H1 (cell line): ENCODE data around the gene TRAPPC2. TPM values are rescaled to one million over a fixed set of nuclear protein-coding genes. Genes with fewer than 3 reads are reported as not detected.

Source experiments
- CTCF ChIA-PET: fragments of 300-600 bp; sonication (Branson Sonifier 250); formaldehyde crosslinking; loops from one replicate; lab custom pipeline; 2021; ENCODE audit not compliant: partially characterized antibody; lab: Charles Lee
- POLR2A ChIA-PET: fragments of 300-600 bp; sonication (Branson Sonifier 250); formaldehyde crosslinking; loops from one replicate; lab custom pipeline; 2021; ENCODE audit warnings: inconsistent platforms; ENCODE audit not compliant: partially characterized antibody; lab: Charles Lee
- DNase-seq, 2 experiments: peaks; one replicate each; pipeline versions ENCODE4 v3.0.0 to v3.0.0-alpha.2; 2010 to 2022; ENCODE audit warnings: low spot score in 2 of 2, low read depth in 1 of 2, mixed read lengths in 1 of 2
- FAIRE-seq: peaks from 2 replicates; lab custom pipeline; 2011; peaks lifted over from hg19 to GRCh38; lab: Jason Lieb, UNC
- H2AFZ ChIP-seq: 2 replicates; pipeline ENCODE4 v1.8.1; 2012; ENCODE audit warnings: low read length, inconsistent platforms
- H2AK5ac ChIP-seq: 2 replicates; pipeline ENCODE4 v1.6.1; 2013; ENCODE audit warnings: low read depth, low read length
- H2BK120ac ChIP-seq: replicated peaks from 2 replicates; pipeline ENCODE3; 2013; ENCODE audit warnings: low read depth, low read length, inconsistent platforms
- H2BK12ac ChIP-seq: 2 replicates; pipeline ENCODE4 v1.6.1; 2013; ENCODE audit warnings: low read depth, low read length
- H2BK15ac ChIP-seq: 2 replicates; pipeline ENCODE4 v1.6.1; 2013; ENCODE audit warnings: low read length
- H2BK20ac ChIP-seq: 2 replicates; pipeline ENCODE4 v1.6.1; 2013; ENCODE audit warnings: low read length
- H2BK5ac ChIP-seq: 2 replicates; pipeline ENCODE4 v1.6.1; 2013; ENCODE audit warnings: low read depth, low read length
- H3K14ac ChIP-seq: 2 replicates; pipeline ENCODE4 v1.6.1; 2013; ENCODE audit warnings: inconsistent platforms; ENCODE audit not compliant: insufficient read length
- H3K18ac ChIP-seq: 2 replicates; pipeline ENCODE4 v1.6.1; 2013; ENCODE audit warnings: low read length; ENCODE audit errors: extremely low read depth
- H3K23ac ChIP-seq: 2 replicates; pipeline ENCODE4 v1.6.1; 2013; ENCODE audit warnings: inconsistent platforms; ENCODE audit not compliant: insufficient read length
- H3K23me2 ChIP-seq: 2 replicates; pipeline ENCODE4 v1.6.1; 2013; ENCODE audit warnings: low read depth, low read length
- H3K27ac ChIP-seq: 2 replicates; pipeline ENCODE4 v1.6.1; 2011; ENCODE audit warnings: low read depth, low read length, inconsistent platforms
- H3K27me3 ChIP-seq, 4 experiments: replicated peaks in 1 of 4; 1 replicate in 1 of 4; 2 replicates in 3 of 4; pipeline versions ENCODE4 v1.6.1 to v1.8.1; 2011 to 2013; ENCODE audit warnings: low read length in 3 of 4, mild to moderate bottlenecking in 3 of 4, inconsistent platforms in 2 of 4, mixed read lengths in 2 of 4, moderate library complexity in 1 of 4; ENCODE audit not compliant: control insufficient read depth in 3 of 4, insufficient read depth in 3 of 4; ENCODE audit errors: extremely low read depth in 1 of 4
- H3K36me3 ChIP-seq, 4 experiments: 2 replicates each; pipeline versions ENCODE4 v1.6.1 to v1.8.1; 2011 to 2013; ENCODE audit warnings: mild to moderate bottlenecking in 4 of 4, low read length in 3 of 4, moderate library complexity in 2 of 4, control low read depth in 1 of 4, inconsistent platforms in 1 of 4; ENCODE audit not compliant: insufficient read depth in 4 of 4, control insufficient read depth in 2 of 4
- H3K4ac ChIP-seq: replicated peaks from 2 replicates; pipeline ENCODE3; 2013; ENCODE audit warnings: low read length, low read depth, mixed read lengths, inconsistent platforms; ENCODE audit not compliant: insufficient read length
- H3K4me1 ChIP-seq, 4 experiments: replicated peaks in 1 of 4; 1 replicate in 1 of 4; 2 replicates in 3 of 4; pipeline versions ENCODE4 v1.6.1 to v1.8.1; 2011 to 2013; ENCODE audit warnings: low read length in 3 of 4, inconsistent platforms in 2 of 4, mixed read lengths in 1 of 4; ENCODE audit not compliant: insufficient read depth in 4 of 4, control insufficient read depth in 3 of 4
- H3K4me2 ChIP-seq, 2 experiments: 2 replicates each; pipeline versions ENCODE4 v1.6.1 to v1.8.1; 2011 to 2013; ENCODE audit warnings: low read depth in 2 of 2, low read length in 2 of 2, control low read depth in 1 of 2, inconsistent platforms in 1 of 2, mild to moderate bottlenecking in 1 of 2; ENCODE audit not compliant: insufficient read depth in 1 of 2
- H3K4me3 ChIP-seq, 4 experiments: fragments of 200-600, 300-600 bp in 1 of 4; sonication (generic), shearing (Covaris generic), sonication (Bioruptor Twin) in 1 of 4; 2 replicates each; pipeline versions ENCODE4 v1.5.1 to v1.8.1; 2011 to 2016; ENCODE audit warnings: low read length in 4 of 4, low read depth in 3 of 4, control low read depth in 2 of 4, inconsistent platforms in 2 of 4, mild to moderate bottlenecking in 2 of 4, mixed read lengths in 1 of 4, moderate library complexity in 1 of 4; ENCODE audit not compliant: insufficient read depth in 2 of 4; ENCODE audit errors: extremely low read depth in 1 of 4
- H3K56ac ChIP-seq: replicated peaks from 2 replicates; pipeline ENCODE3; 2013; ENCODE audit warnings: low read depth, mild to moderate bottlenecking, mixed read lengths, low read length, inconsistent platforms; ENCODE audit not compliant: insufficient read length
- H3K79me1 ChIP-seq: 2 replicates; pipeline ENCODE4 v1.6.1; 2013; ENCODE audit warnings: low read depth, low read length, control low read depth
- H3K79me2 ChIP-seq, 2 experiments: 2 replicates each; pipeline versions ENCODE4 v1.6.1 to v1.8.1; 2012 to 2013; ENCODE audit warnings: low read length in 2 of 2, mild to moderate bottlenecking in 2 of 2, inconsistent platforms in 1 of 2; ENCODE audit not compliant: insufficient read depth in 2 of 2, control insufficient read depth in 1 of 2
- H3K9ac ChIP-seq, 4 experiments: replicated peaks in 1 of 4; 1 replicate in 1 of 4; 2 replicates in 3 of 4; pipeline versions ENCODE4 v1.6.1 to v1.8.1; 2011 to 2013; ENCODE audit warnings: low read depth in 3 of 4, low read length in 3 of 4, control low read depth in 2 of 4, mild to moderate bottlenecking in 2 of 4, moderate library complexity in 2 of 4, inconsistent platforms in 1 of 4; ENCODE audit errors: extremely low read depth in 1 of 4
- H3K9me3 ChIP-seq, 2 experiments: 2 replicates each; pipeline versions ENCODE4 v1.6.1 to v1.8.1; 2012 to 2013; ENCODE audit warnings: mild to moderate bottlenecking in 2 of 2, moderate library complexity in 2 of 2, control low read depth in 1 of 2, inconsistent platforms in 1 of 2, low read depth in 1 of 2, low read length in 1 of 2, mixed read lengths in 1 of 2; ENCODE audit not compliant: insufficient read depth in 2 of 2
- H4K20me1 ChIP-seq, 2 experiments: replicated peaks in 1 of 2; 2 replicates each; pipeline versions ENCODE3 to v1.8.1; 2011 to 2013; ENCODE audit warnings: inconsistent platforms in 2 of 2, low read length in 2 of 2, mild to moderate bottlenecking in 1 of 2; ENCODE audit not compliant: insufficient read depth in 2 of 2, control insufficient read depth in 1 of 2
- H4K5ac ChIP-seq: 2 replicates; pipeline ENCODE4 v1.6.1; 2013; ENCODE audit warnings: low read length, low read depth, mixed read lengths, inconsistent platforms; ENCODE audit not compliant: insufficient read length
- H4K8ac ChIP-seq: 2 replicates; pipeline ENCODE4 v1.8.0; 2013; ENCODE audit warnings: mild to moderate bottlenecking, moderate library complexity, low read length, inconsistent platforms; ENCODE audit not compliant: insufficient read depth; ENCODE audit errors: extremely low read depth
- H4K91ac ChIP-seq: replicated peaks from 2 replicates; pipeline ENCODE3; 2013; ENCODE audit warnings: low read length, mixed read lengths, inconsistent platforms; ENCODE audit not compliant: insufficient read length
- CTBP2 ChIP-seq: IDR thresholded peaks from 2 replicates; pipeline ENCODE4 v1.7.0; 2011; ENCODE audit warnings: borderline replicate concordance, mild to moderate bottlenecking, moderate library complexity, mixed read lengths, low read length; ENCODE audit not compliant: insufficient read depth, insufficient read length
- JUN ChIP-seq: IDR thresholded peaks from 2 replicates; pipeline ENCODE4 v1.6.1; 2011; ENCODE audit warnings: low read depth, mild to moderate bottlenecking, improper control_type of control experiment, low read length
- POLR2AphosphoS5 ChIP-seq: IDR thresholded peaks from 2 replicates; pipeline ENCODE4 v1.6.1; 2011; ENCODE audit warnings: low read depth, low read length
- POU5F1 ChIP-seq: IDR thresholded peaks from 2 replicates; pipeline ENCODE4 v1.6.1; 2011; ENCODE audit warnings: low read depth, mild to moderate bottlenecking, low read length, moderate library complexity
- RAD21 ChIP-seq, 2 experiments: IDR thresholded peaks in 1 of 2; conservative IDR thresholded peaks in 1 of 2; 2 replicates each; pipeline ENCODE4 v1.6.1; 2011; ENCODE audit warnings: low read depth in 2 of 2, low read length in 2 of 2, improper control_type of control experiment in 1 of 2, inconsistent platforms in 1 of 2, mild to moderate bottlenecking in 1 of 2, moderate library complexity in 1 of 2
- RBBP5 ChIP-seq: IDR thresholded peaks from 2 replicates; pipeline ENCODE4 v1.7.1; 2012; ENCODE audit warnings: low read depth, mild to moderate bottlenecking, inconsistent platforms, low read length, moderate library complexity, borderline replicate concordance
- RFX5 ChIP-seq: IDR thresholded peaks from 2 replicates; pipeline ENCODE4 v1.6.1; 2011; ENCODE audit warnings: low read depth, low read length, improper control_type of control experiment, borderline replicate concordance
- SAP30 ChIP-seq: fragments of 300-600 bp; sonication (generic); IDR thresholded peaks from 2 replicates; pipeline ENCODE4 v1.7.1; 2012; ENCODE audit warnings: low read length, moderate library complexity, mild to moderate bottlenecking, inconsistent platforms; ENCODE audit not compliant: insufficient read depth, insufficient replicate concordance
- WGBS, 2 experiments: shearing (Covaris generic) in 1 of 2; methylation state at CpG; one replicate each; pipeline versions ENCODE4 v1.1.6 to v1.1.7; 2013 to 2015; ENCODE audit warnings: low lambda C conversion rate in 2 of 2, mixed read lengths in 2 of 2, inconsistent platforms in 1 of 2, low coverage in 1 of 2, missing lambda C conversion rate in 1 of 2; ENCODE audit not compliant: insufficient replicate concordance in 2 of 2, insufficient coverage in 1 of 2, insufficient read length in 1 of 2; ENCODE audit errors: extremely low coverage in 1 of 2, missing lambda C conversion rate in 1 of 2; 5-methylcytosine and 5-hydroxymethylcytosine counted together
- polyA plus RNA-seq, 7 experiments: library from polyadenylated mRNA; depleted of rRNA in 3 of 7; stranded (reverse) in 5 of 7; unstranded in 2 of 7; fragments of >200 nt in 5 of 7; fragments of 200-250 nt in 2 of 7; gene quantifications; 1 replicate in 5 of 7; 2 replicates in 1 of 7; 4 replicates in 1 of 7; pipeline versions ENCODE4 v1.2.1 to v1.2.3, GENCODE V29; 2011 to 2013; ENCODE audit warnings: missing spikeins in 2 of 7, mixed read lengths in 2 of 7
- total RNA-seq: library from RNA; stranded (reverse); fragmentation: NEBNext Ultra II Directional; extraction: Animal tissue kit (Norgen Biotek cat#: 25700); gene quantifications from 2 replicates; pipeline ENCODE4 v1.2.1, GENCODE V29; 2021

TRAPPC2 gene
- total and polyA plus RNA-seq, 2 of the 8 experiments (the other 6 are each of a cell fraction or from before 2014, with no cell fraction given) = 6.7 to 10.8 TPM

GRCh38 chrX:13775837-13776236, 41.4 kb upstream of the TRAPPC2 start:
- H3K27me3 ChIP-seq = no peaks in the 10 kb centered on the region
- H3K79me2 ChIP-seq = no peaks in the 10 kb centered on the region
- no peaks in the 10 kb centered on the region; a peak in 1 of 7 replicates for H3K4me1 ChIP-seq
- no peak overlapping the region for H3K14ac ChIP-seq
- H3K23ac ChIP-seq = no peak overlapping the region
- ChIA-PET POLR2A (interaction anchor here (1.1 to 1.9 kb wide), 2 partner anchors 11 to 41 kb away, joined by 3 to 4 read pairs; partner anchors contain the start of genes OFD1 and TRAPPC2), CTCF (interaction anchor here (0.7 to 1.4 kb wide), 6 partner anchors 9 to 256 kb away, joined by 3 read pairs; no protein-coding TSS in a partner anchor)
- no peak overlapping the region for H2BK20ac ChIP-seq
- H4K8ac ChIP-seq = no peak overlapping the region
- H2BK12ac ChIP-seq = no peak overlapping the region
- H3K18ac ChIP-seq = no peak overlapping the region
- DNase-seq (no peak), FAIRE-seq (no peak)
- H3K9me3 ChIP-seq = no peaks in the 10 kb centered on the region
- no peaks in the 10 kb centered on the region for H3K23me2 ChIP-seq
- no peak overlapping the region for H2AFZ ChIP-seq
- no peaks in the 10 kb centered on the region for H4K20me1 ChIP-seq
- H3K9ac ChIP-seq = no peak overlapping the region
- H3K4ac ChIP-seq = no peak overlapping the region
- no peak overlapping the region for H3K4me3 ChIP-seq
- peaks cover 2 to 57% (median 23%) of the 10 kb centered on the region in 4 experiments; a peak in 7 of 8 replicates for H3K36me3 ChIP-seq
- H2AK5ac ChIP-seq = no peak overlapping the region
- no peak overlapping the region for H4K91ac ChIP-seq
- no peak overlapping the region for H2BK5ac ChIP-seq
- H3K79me1 ChIP-seq = no peaks in the 10 kb centered on the region
- H2BK15ac ChIP-seq = no peak overlapping the region
- TF ChIP-seq JUN (no peak), SAP30 (no peak), POLR2AphosphoS5 (no peak), POU5F1 (no peak), RFX5 (no peak), CTBP2 (no peak), RAD21 (IDR thresholded peaks at IDR 0.05 in 1 of 2, conservative IDR thresholded peaks at IDR 0.05 in 1 of 2; ENCODE audit: low read depth in 2 of 2, low read length in 2 of 2) (no peak), RBBP5 (no peak)
- WGBS, 2 experiments = 89% methylated on average over 3 of the region's 3 CpGs; no CpG with 5 or more reads in 1 of the 2 experiments
- H2BK120ac ChIP-seq = no peak overlapping the region
- no peak overlapping the region for H4K5ac ChIP-seq
- H3K4me2 ChIP-seq = no peak overlapping the region
- H3K27ac ChIP-seq = no peak overlapping the region
- H3K56ac ChIP-seq = no peak overlapping the region
